H9 (cell line): ENCODE results near the gene NAGPA. TPM values are rescaled to one million over a fixed set of nuclear protein-coding genes. Genes with fewer than 3 reads are reported as not detected.

Experiments used
- DNase-seq: peaks from one replicate; pipeline ENCODE4 v3.0.0-alpha.2; 2017
- H2AFZ ChIP-seq: one replicate; pipeline ENCODE4 v1.6.1; 2013; ENCODE audit warnings: mild to moderate bottlenecking, low read length, control low read depth, moderate library complexity
- H2AK5ac ChIP-seq: 2 replicates; pipeline ENCODE4 v1.6.1; 2013; ENCODE audit warnings: low read length, control low read depth, mixed read lengths; ENCODE audit not compliant: insufficient read length
- H2BK120ac ChIP-seq: one replicate; pipeline ENCODE4 v1.6.1; 2013; ENCODE audit warnings: low read depth, mild to moderate bottlenecking, low read length, control low read depth, inconsistent platforms; ENCODE audit not compliant: poor library complexity, severe bottlenecking
- H2BK12ac ChIP-seq: 2 replicates; pipeline ENCODE4 v1.6.1; 2013; ENCODE audit warnings: low read length, control low read depth, mixed read lengths, low read depth; ENCODE audit not compliant: insufficient read length
- H2BK15ac ChIP-seq: 2 replicates; pipeline ENCODE4 v1.6.1; 2013; ENCODE audit warnings: low read depth, low read length, control low read depth
- H2BK20ac ChIP-seq: one replicate; pipeline ENCODE4 v1.6.1; 2013; ENCODE audit warnings: low read depth, mild to moderate bottlenecking, low read length, control low read depth, inconsistent platforms; ENCODE audit not compliant: poor library complexity, severe bottlenecking
- H2BK5ac ChIP-seq: 2 replicates; pipeline ENCODE4 v1.6.1; 2013; ENCODE audit warnings: low read length, control low read depth, mixed read lengths; ENCODE audit not compliant: insufficient read length
- H3K14ac ChIP-seq: 2 replicates; pipeline ENCODE4 v1.6.1; 2013; ENCODE audit warnings: low read length, control low read depth; ENCODE audit not compliant: insufficient read depth
- H3K18ac ChIP-seq: 2 replicates; pipeline ENCODE4 v1.6.1; 2013; ENCODE audit warnings: low read depth, mild to moderate bottlenecking, mixed read lengths, low read length, control low read depth; ENCODE audit not compliant: insufficient read length
- H3K23ac ChIP-seq: 2 replicates; pipeline ENCODE4 v1.6.1; 2013; ENCODE audit warnings: low read length, control low read depth, mixed read lengths, low read depth; ENCODE audit not compliant: insufficient read length
- H3K23me2 ChIP-seq: 2 replicates; pipeline ENCODE4 v1.6.1; 2013; ENCODE audit warnings: low read depth, mild to moderate bottlenecking, mixed read lengths, low read length, control low read depth; ENCODE audit not compliant: insufficient read length, poor library complexity, severe bottlenecking
- H3K27ac ChIP-seq: 2 replicates; pipeline ENCODE4 v1.5.1; 2013; ENCODE audit warnings: low read length, control low read depth, mixed read lengths, low read depth; ENCODE audit not compliant: insufficient read length
- H3K27me3 ChIP-seq: 2 replicates; pipeline ENCODE4 v1.6.1; 2013; ENCODE audit warnings: low read length, control low read depth, inconsistent platforms; ENCODE audit not compliant: insufficient read depth
- H3K4ac ChIP-seq: 2 replicates; pipeline ENCODE4 v1.6.1; 2013; ENCODE audit warnings: low read depth, mild to moderate bottlenecking, control low read depth, inconsistent platforms, low read length, moderate library complexity
- H3K4me1 ChIP-seq: 2 replicates; pipeline ENCODE4 v1.6.1; 2013; ENCODE audit warnings: low read length, control low read depth, inconsistent platforms; ENCODE audit not compliant: insufficient read depth
- H3K4me2 ChIP-seq: 2 replicates; pipeline ENCODE4 v1.6.1; 2013; ENCODE audit warnings: low read length, control low read depth, mixed read lengths; ENCODE audit not compliant: insufficient read length, insufficient read depth
- H3K56ac ChIP-seq: 2 replicates; pipeline ENCODE4 v1.6.1; 2013; ENCODE audit warnings: low read depth, mild to moderate bottlenecking, mixed read lengths, low read length, control low read depth; ENCODE audit not compliant: insufficient read length
- H3K79me1 ChIP-seq: 2 replicates; pipeline ENCODE4 v1.6.1; 2013; ENCODE audit warnings: low read depth, mild to moderate bottlenecking, moderate library complexity, low read length, control low read depth, inconsistent platforms; ENCODE audit not compliant: insufficient read depth, poor library complexity, severe bottlenecking
- H3K79me2 ChIP-seq: 2 replicates; pipeline ENCODE4 v1.6.1; 2013; ENCODE audit warnings: low read length, control low read depth, inconsistent platforms; ENCODE audit not compliant: insufficient read depth
- H3K9ac ChIP-seq: 2 replicates; pipeline ENCODE4 v1.6.1; 2013; ENCODE audit warnings: low read length, control low read depth, mixed read lengths; ENCODE audit not compliant: insufficient read length; ENCODE audit errors: extremely low read depth
- H3K9me3 ChIP-seq: one replicate; pipeline ENCODE4 v1.6.1; 2013; ENCODE audit warnings: low read depth, low read length, inconsistent platforms; ENCODE audit not compliant: control insufficient read depth
- H3T11ph ChIP-seq: one replicate; pipeline ENCODE4 v1.6.1; 2013; ENCODE audit warnings: mild to moderate bottlenecking, low read length, control low read depth, inconsistent platforms
- H4K20me1 ChIP-seq: one replicate; pipeline ENCODE4 v1.6.1; 2013; ENCODE audit not compliant: control insufficient read depth, insufficient read length, insufficient read depth
- H4K5ac ChIP-seq: 2 replicates; pipeline ENCODE4 v1.6.1; 2013; ENCODE audit warnings: low read depth, mild to moderate bottlenecking, mixed read lengths, low read length, control low read depth; ENCODE audit not compliant: insufficient read length
- H4K8ac ChIP-seq: replicated peaks from 2 replicates; pipeline ENCODE4 v1.6.1; 2013; ENCODE audit warnings: low read length, control low read depth, mixed read lengths, low read depth; ENCODE audit not compliant: insufficient read length
- H4K91ac ChIP-seq: 2 replicates; pipeline ENCODE4 v1.6.1; 2013; ENCODE audit warnings: low read depth, mild to moderate bottlenecking, moderate library complexity, mixed read lengths, low read length, control low read depth; ENCODE audit not compliant: insufficient read length
- H3K27ac Mint-ChIP-seq, 3 experiments: 2 replicates in 2 of 3; 3 replicates in 1 of 3; pipeline ENCODE4 v1.8.0; 2020 to 2021; ENCODE audit warnings: mixed read lengths in 3 of 3, mild to moderate bottlenecking in 1 of 3, moderate library complexity in 1 of 3
- H3K27me3 Mint-ChIP-seq: 2 replicates; pipeline ENCODE4 v1.8.0; 2021; ENCODE audit warnings: low read depth, mild to moderate bottlenecking, moderate library complexity, mixed read lengths
- H3K36me3 Mint-ChIP-seq, 3 experiments: 2 replicates in 2 of 3; 3 replicates in 1 of 3; pipeline ENCODE4 v1.8.0; 2020 to 2021; ENCODE audit warnings: low read depth in 3 of 3, mixed read lengths in 3 of 3; ENCODE audit not compliant: insufficient read depth in 1 of 3
- H3K4me1 Mint-ChIP-seq, 2 experiments: 2 replicates each; pipeline ENCODE4 v1.8.0; 2020; ENCODE audit warnings: mixed read lengths in 2 of 2
- H3K4me3 Mint-ChIP-seq, 2 experiments: 2 replicates in 1 of 2; 3 replicates in 1 of 2; pipeline ENCODE4 v1.8.0; 2020 to 2021; ENCODE audit warnings: mild to moderate bottlenecking in 2 of 2, mixed read lengths in 2 of 2, moderate library complexity in 1 of 2
- H3K9me3 Mint-ChIP-seq, 2 experiments: 2 replicates in 1 of 2; 3 replicates in 1 of 2; pipeline ENCODE4 v1.8.0; 2020; ENCODE audit warnings: mild to moderate bottlenecking in 2 of 2, mixed read lengths in 2 of 2, moderate library complexity in 1 of 2
- CTCF ChIP-seq: fragments of 200-600 bp; sonication (generic); conservative IDR thresholded peaks from 3 replicates; pipeline ENCODE4 v1.8.0; 2021; ENCODE audit warnings: antibody characterized with exemption, mild to moderate bottlenecking
- WGBS: extraction: QIAGEN DNeasy Blood & Tissue Kit; methylation state at CpG from one replicate; pipeline ENCODE4 v1.1.7; 2013; ENCODE audit warnings: missing lambda C conversion rate, low lambda C conversion rate, mixed read lengths; ENCODE audit not compliant: insufficient read length; ENCODE audit errors: extremely low coverage; 5-methylcytosine and 5-hydroxymethylcytosine counted together
- total RNA-seq: library from RNA; stranded (reverse); gene quantifications from 2 replicates; pipeline ENCODE4 v1.2.1, GENCODE V29; 2021

Gene NAGPA
- total RNA-seq, 1 experiment from 2014 or later = 12.1 TPM

GRCh38 chr16:5046914-5047313 lies 13.2 kb upstream of the NAGPA start:
- no peak overlapping the region for H3K4me2 ChIP-seq
- Mint-ChIP-seq H3K4me3 (no peak overlapping the region), H3K27ac (no peak overlapping the region), H3K36me3 (no peaks in the 10 kb centered on the region), H3K27me3 (no peaks in the 10 kb centered on the region), H3K9me3 (no peaks in the 10 kb centered on the region), H3K4me1 (peaks cover 4 to 9% of the 10 kb centered on the region in 2 experiments; a peak in 3 of 4 replicates)
- H2BK12ac ChIP-seq = no peak overlapping the region
- no peak overlapping the region for H3K9ac ChIP-seq
- H2BK120ac ChIP-seq = no peak overlapping the region
- no peaks in the 10 kb centered on the region for H4K20me1 ChIP-seq
- no peak overlapping the region for H4K8ac ChIP-seq
- no peaks in the 10 kb centered on the region for H3K79me1 ChIP-seq
- no CpG with 5 or more reads among the region's 2 CpGs for WGBS
- no peak overlapping the region for H3K56ac ChIP-seq
- no peaks in the 10 kb centered on the region for H3K23me2 ChIP-seq
- no peak overlapping the region for H2AFZ ChIP-seq
- no peak overlapping the region for H2BK20ac ChIP-seq
- H3K14ac ChIP-seq = no peak overlapping the region
- no peaks in the 10 kb centered on the region for H3K4me1 ChIP-seq
- H4K5ac ChIP-seq = no peak overlapping the region
- H3K79me2 ChIP-seq = no peaks in the 10 kb centered on the region
- H3T11ph ChIP-seq = no peak overlapping the region
- no peak for DNase-seq
- H3K18ac ChIP-seq = no peak overlapping the region
- H3K4ac ChIP-seq = no peak overlapping the region
- no peak overlapping the region for H2BK5ac ChIP-seq
- no peak overlapping the region for H2AK5ac ChIP-seq
- H3K9me3 ChIP-seq = no peaks in the 10 kb centered on the region
- H4K91ac ChIP-seq = no peak overlapping the region
- H3K27ac ChIP-seq = no peak overlapping the region
- H3K27me3 ChIP-seq = no peaks in the 10 kb centered on the region
- H3K23ac ChIP-seq = no peak overlapping the region
- no peak for TF ChIP-seq CTCF
- H2BK15ac ChIP-seq = no peak overlapping the region
